ENCODE results near the gene OGDH.

Gene OGDH

GRCh38 chr7:44608916-44609648, 2.7 kb downstream of the OGDH start:
- Histone ChIP-seq H3K4me3 (ENCODE audit: severe bottlenecking) (no peak overlapping the region), H3K27ac (ENCODE audit: poor library complexity, severe bottlenecking) (no peak overlapping the region), H3K9me3 (ENCODE audit: severe bottlenecking) (no peaks in the 10 kb centered on the region), H3K27me3 (ENCODE audit: insufficient read depth, poor library complexity, severe bottlenecking) (no peaks in the 10 kb centered on the region), H3K36me3 (ENCODE audit: low read depth) (peaks cover 12% of the 10 kb centered on the region), H3K4me1 (ENCODE audit: insufficient read depth, poor library complexity, severe bottlenecking) (peaks cover 7% of the 10 kb centered on the region)
- DNase-seq (ENCODE audit: low spot score): no peak
- TF ChIP-seq CTCF (IDR thresholded peaks at IDR 0.05; ENCODE audit: poor library complexity, severe bottlenecking): no peak
- no peak for ATAC-seq (ENCODE audit: low read depth)

- Histone ChIP-seq H3K4me3 (ENCODE audit: severe bottlenecking) (no peak overlapping the region), H3K27me3 (ENCODE audit: insufficient read depth, poor library complexity, severe bottlenecking) (no peaks in the 10 kb centered on the region), H3K27ac (ENCODE audit: poor library complexity, severe bottlenecking) (no peak overlapping the region), H3K36me3 (ENCODE audit: low read depth) (peaks cover 12% of the 10 kb centered on the region), H3K9me3 (ENCODE audit: severe bottlenecking) (no peaks in the 10 kb centered on the region), H3K4me1 (ENCODE audit: insufficient read depth, poor library complexity, severe bottlenecking) (peaks cover 7% of the 10 kb centered on the region)
- DNase-seq (ENCODE audit: low spot score): no peak
- TF ChIP-seq CTCF (IDR thresholded peaks at IDR 0.05; ENCODE audit: poor library complexity, severe bottlenecking): no peak
- no peak for ATAC-seq (ENCODE audit: low read depth)
Observed at GRCh38 chr7:44609829-44610228, 3.4 kb downstream of the OGDH start.

- H3K27ac ChIP-seq (ENCODE audit: poor library complexity, severe bottlenecking): no peak overlapping the region
- H3K4me3 ChIP-seq (ENCODE audit: severe bottlenecking): no peak overlapping the region
- peaks cover 15% of the 10 kb centered on the region for H3K36me3 ChIP-seq (ENCODE audit: low read depth)
- peak; percentile 29; the same call in 1 of the 3 replicates for ATAC-seq (ENCODE audit: low read depth)
- no peak for TF ChIP-seq CTCF (IDR thresholded peaks at IDR 0.05; ENCODE audit: poor library complexity, severe bottlenecking)
- no peak for DNase-seq (ENCODE audit: low spot score)
- peaks cover 23% of the 10 kb centered on the region for H3K4me1 ChIP-seq (ENCODE audit: insufficient read depth, poor library complexity, severe bottlenecking)
- no peaks in the 10 kb centered on the region for H3K9me3 ChIP-seq (ENCODE audit: severe bottlenecking)
- H3K27me3 ChIP-seq (ENCODE audit: insufficient read depth, poor library complexity, severe bottlenecking): no peaks in the 10 kb centered on the region
Observed at GRCh38 chr7:44615149-44615611, 8.8 kb downstream of the OGDH start.

- no peaks in the 10 kb centered on the region for H3K9me3 ChIP-seq (ENCODE audit: severe bottlenecking)
- no peak overlapping the region for H3K27ac ChIP-seq (ENCODE audit: poor library complexity, severe bottlenecking)
- H3K4me3 ChIP-seq (ENCODE audit: severe bottlenecking): no peak overlapping the region
- peaks cover 17% of the 10 kb centered on the region for H3K36me3 ChIP-seq (ENCODE audit: low read depth)
- peaks cover 23% of the 10 kb centered on the region for H3K4me1 ChIP-seq (ENCODE audit: insufficient read depth, poor library complexity, severe bottlenecking)
- no peak for TF ChIP-seq CTCF (IDR thresholded peaks at IDR 0.05; ENCODE audit: poor library complexity, severe bottlenecking)
- H3K27me3 ChIP-seq (ENCODE audit: insufficient read depth, poor library complexity, severe bottlenecking): no peaks in the 10 kb centered on the region
- ATAC-seq (ENCODE audit: low read depth): no peak
- no peak for DNase-seq (ENCODE audit: low spot score)
Observed at GRCh38 chr7:44615793-44616192, 9.4 kb downstream of the OGDH start.

GRCh38 chr7:44616545-44616944, 10.1 kb downstream of the OGDH start:
- Histone ChIP-seq H3K9me3 (ENCODE audit: severe bottlenecking) (no peaks in the 10 kb centered on the region), H3K36me3 (ENCODE audit: low read depth) (peaks cover 17% of the 10 kb centered on the region), H3K4me1 (ENCODE audit: insufficient read depth, poor library complexity, severe bottlenecking) (peaks cover 31% of the 10 kb centered on the region), H3K4me3 (ENCODE audit: severe bottlenecking) (no peak overlapping the region), H3K27me3 (ENCODE audit: insufficient read depth, poor library complexity, severe bottlenecking) (no peaks in the 10 kb centered on the region), H3K27ac (ENCODE audit: poor library complexity, severe bottlenecking) (no peak overlapping the region)
- no peak for ATAC-seq (ENCODE audit: low read depth)
- DNase-seq (ENCODE audit: low spot score): no peak
- no peak for TF ChIP-seq CTCF (IDR thresholded peaks at IDR 0.05; ENCODE audit: poor library complexity, severe bottlenecking)
